Duodenal mucosa (tissue), 2 donors: Measurements from ENCODE around the gene DSCAML1.

ENCODE experiments used
- H3K27ac ChIP-seq: one replicate; pipeline ENCODE4 v1.7.0; 2013; ENCODE audit warnings: low read depth, low read length
- H3K27me3 ChIP-seq, 2 donors: one replicate each; pipeline ENCODE4 v1.7.0; 2013; ENCODE audit warnings: low read length in 2 of 2, control low read depth in 1 of 2; ENCODE audit not compliant: insufficient read depth in 2 of 2, control insufficient read depth in 1 of 2
- H3K36me3 ChIP-seq, 2 donors: one replicate each; pipeline ENCODE4 v1.7.0; 2013; ENCODE audit warnings: low read length in 2 of 2, control low read depth in 1 of 2; ENCODE audit not compliant: insufficient read depth in 2 of 2, control insufficient read depth in 1 of 2
- H3K4me1 ChIP-seq, 2 donors: one replicate each; pipeline ENCODE4 v1.7.0; 2013; ENCODE audit warnings: low read length in 2 of 2, control low read depth in 1 of 2; ENCODE audit not compliant: insufficient read depth in 2 of 2, control insufficient read depth in 1 of 2
- H3K4me3 ChIP-seq, 2 donors: one replicate each; pipeline ENCODE4 v1.7.0; 2013; ENCODE audit warnings: low read length in 2 of 2, low read depth in 1 of 2
- H3K9ac ChIP-seq, 2 donors: one replicate each; pipeline ENCODE4 v1.7.0; 2013; ENCODE audit warnings: low read length in 2 of 2, low read depth in 1 of 2
- H3K9me3 ChIP-seq, 2 donors: one replicate each; pipeline ENCODE4 v1.7.0; 2013; ENCODE audit warnings: low read length in 2 of 2, control low read depth in 1 of 2; ENCODE audit not compliant: control insufficient read depth in 1 of 2

The DSCAML1 gene

GRCh38 chr11:117584056-117584830 lies 212.8 kb downstream of the DSCAML1 start:
- no peaks in the 10 kb centered on the region for H3K4me1 ChIP-seq
- H3K27me3 ChIP-seq: no peaks in the 10 kb centered on the region
- no peaks in the 10 kb centered on the region for H3K9me3 ChIP-seq
- H3K4me3 ChIP-seq: no peak overlapping the region
- H3K9ac ChIP-seq: no peak overlapping the region
- H3K36me3 ChIP-seq: no peaks in the 10 kb centered on the region
- no peak overlapping the region for H3K27ac ChIP-seq

GRCh38 chr11:117583063-117583801 lies 213.8 kb downstream of the DSCAML1 start:
- no peak overlapping the region for H3K4me3 ChIP-seq
- no peak overlapping the region for H3K9ac ChIP-seq
- no peaks in the 10 kb centered on the region for H3K9me3 ChIP-seq
- no peaks in the 10 kb centered on the region for H3K27me3 ChIP-seq
- H3K4me1 ChIP-seq: no peaks in the 10 kb centered on the region
- no peak overlapping the region for H3K27ac ChIP-seq
- H3K36me3 ChIP-seq: no peaks in the 10 kb centered on the region

- Histone ChIP-seq H3K27ac (no peak overlapping the region), H3K36me3 (no peaks in the 10 kb centered on the region), H3K4me3 (no peak overlapping the region), H3K9me3 (no peaks in the 10 kb centered on the region), H3K27me3 (no peaks in the 10 kb centered on the region), H3K9ac (no peak overlapping the region), H3K4me1 (no peaks in the 10 kb centered on the region)
Measured at GRCh38 chr11:117582433-117582832, 214.6 kb downstream of the DSCAML1 start.

GRCh38 chr11:117580866-117581265 lies 216.2 kb downstream of the DSCAML1 start:
- H3K36me3 ChIP-seq: no peaks in the 10 kb centered on the region
- no peaks in the 10 kb centered on the region for H3K4me1 ChIP-seq
- H3K27ac ChIP-seq: no peak overlapping the region
- no peaks in the 10 kb centered on the region for H3K9me3 ChIP-seq
- no peaks in the 10 kb centered on the region for H3K27me3 ChIP-seq
- no peak overlapping the region for H3K4me3 ChIP-seq
- H3K9ac ChIP-seq: no peak overlapping the region

GRCh38 chr11:117579161-117579560 lies 217.9 kb downstream of the DSCAML1 start:
- H3K36me3 ChIP-seq: no peaks in the 10 kb centered on the region
- no peak overlapping the region for H3K27ac ChIP-seq

GRCh38 chr11:117575856-117576255 lies 221.2 kb downstream of the DSCAML1 start:
- no peak overlapping the region for H3K27ac ChIP-seq
- no peaks in the 10 kb centered on the region for H3K4me1 ChIP-seq
- no peaks in the 10 kb centered on the region for H3K36me3 ChIP-seq
- H3K9ac ChIP-seq: no peak overlapping the region
- no peaks in the 10 kb centered on the region for H3K27me3 ChIP-seq
- H3K4me3 ChIP-seq: no peak overlapping the region
- H3K9me3 ChIP-seq: no peaks in the 10 kb centered on the region

More at GRCh38 chr11:117579161-117579560, 217.9 kb downstream of the DSCAML1 start:
- no peaks in the 10 kb centered on the region for H3K9me3 ChIP-seq
- no peaks in the 10 kb centered on the region for H3K27me3 ChIP-seq
- H3K4me1 ChIP-seq: no peaks in the 10 kb centered on the region
- no peak overlapping the region for H3K4me3 ChIP-seq
- no peak overlapping the region for H3K9ac ChIP-seq

GRCh38 chr11:117574551-117574950 lies 222.5 kb downstream of the DSCAML1 start:
- Histone ChIP-seq H3K36me3 (no peaks in the 10 kb centered on the region), H3K27me3 (no peaks in the 10 kb centered on the region), H3K4me3 (no peak overlapping the region), H3K9me3 (no peaks in the 10 kb centered on the region), H3K27ac (no peak overlapping the region), H3K4me1 (no peaks in the 10 kb centered on the region), H3K9ac (no peak overlapping the region)

GRCh38 chr11:117573326-117573725 lies 223.7 kb downstream of the DSCAML1 start:
- Histone ChIP-seq H3K4me1 (no peaks in the 10 kb centered on the region), H3K9me3 (no peaks in the 10 kb centered on the region), H3K27me3 (no peaks in the 10 kb centered on the region), H3K9ac (no peak overlapping the region), H3K36me3 (no peaks in the 10 kb centered on the region), H3K27ac (no peak overlapping the region), H3K4me3 (no peak overlapping the region)

- H3K27me3 ChIP-seq: no peaks in the 10 kb centered on the region
- no peaks in the 10 kb centered on the region for H3K36me3 ChIP-seq
- H3K4me1 ChIP-seq: no peaks in the 10 kb centered on the region
- no peak overlapping the region for H3K27ac ChIP-seq
- H3K9ac ChIP-seq: no peak overlapping the region
- H3K4me3 ChIP-seq: no peak overlapping the region
- no peaks in the 10 kb centered on the region for H3K9me3 ChIP-seq
Measured at GRCh38 chr11:117572671-117573070, 224.3 kb downstream of the DSCAML1 start.

- no peaks in the 10 kb centered on the region for H3K4me1 ChIP-seq
- H3K36me3 ChIP-seq: no peaks in the 10 kb centered on the region
- no peak overlapping the region for H3K27ac ChIP-seq
- no peaks in the 10 kb centered on the region for H3K9me3 ChIP-seq
- no peaks in the 10 kb centered on the region for H3K27me3 ChIP-seq
- no peak overlapping the region for H3K4me3 ChIP-seq
- no peak overlapping the region for H3K9ac ChIP-seq
Measured at GRCh38 chr11:117572129-117572528, 224.9 kb downstream of the DSCAML1 start.
